HG02938 (cell line): ENCODE measurements around the gene ASPDH.

Experiments
- ATAC-seq: cut with Tn5 transposase; IDR thresholded peaks from one replicate; pipeline ENCODE4 v1.9.1; 2021; ENCODE audit warnings: mild to moderate bottlenecking, moderate library complexity; ENCODE audit not compliant: unreplicated experiment

Gene ASPDH

DNA sequence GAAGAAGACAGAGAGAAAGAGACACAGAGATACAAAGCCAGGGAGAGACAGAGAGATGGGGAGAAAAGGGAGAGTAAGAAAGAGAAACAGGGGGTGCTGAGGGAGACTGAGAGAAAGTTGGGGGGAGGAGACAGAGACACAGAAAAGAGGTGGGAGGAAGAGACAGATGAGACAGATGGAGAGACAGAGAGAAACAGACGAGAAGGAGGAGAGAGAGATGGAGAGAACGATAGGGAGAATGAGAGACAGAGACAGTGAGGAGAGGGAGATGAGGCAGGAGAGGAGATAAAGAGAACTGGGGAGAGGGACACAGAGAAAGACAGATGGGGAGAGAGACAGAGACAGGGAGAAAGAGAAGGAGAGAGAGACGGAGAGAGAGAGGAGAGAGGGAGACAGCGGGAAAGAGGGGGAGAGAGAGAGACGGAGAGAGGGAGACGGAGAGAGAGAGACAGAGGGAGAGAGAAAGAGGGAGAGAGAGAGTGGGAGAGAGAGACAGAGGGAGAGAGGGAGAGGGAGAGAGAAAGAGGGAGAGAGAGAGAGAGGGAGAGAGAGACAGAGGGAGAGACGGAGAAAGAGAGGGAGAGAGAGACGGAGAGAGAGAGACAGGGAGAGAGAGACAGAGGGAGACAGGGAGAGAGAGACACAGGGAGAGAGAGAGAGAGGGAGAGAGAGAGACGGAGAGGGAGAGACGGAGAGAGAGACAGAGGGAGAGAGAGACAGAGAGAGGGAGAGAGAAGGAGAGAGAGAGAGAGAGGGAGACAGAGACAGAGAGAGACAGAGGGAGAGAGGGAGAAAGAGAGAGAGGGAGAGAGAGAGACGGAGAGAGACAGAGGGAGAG lies 15.3 kb downstream of the ASPDH start:
- no peak for ATAC-seq

- ATAC-seq, result no peak
Observed at GRCh38 chr19:50497022-50497405, 16.7 kb downstream of the ASPDH start.

DNA sequence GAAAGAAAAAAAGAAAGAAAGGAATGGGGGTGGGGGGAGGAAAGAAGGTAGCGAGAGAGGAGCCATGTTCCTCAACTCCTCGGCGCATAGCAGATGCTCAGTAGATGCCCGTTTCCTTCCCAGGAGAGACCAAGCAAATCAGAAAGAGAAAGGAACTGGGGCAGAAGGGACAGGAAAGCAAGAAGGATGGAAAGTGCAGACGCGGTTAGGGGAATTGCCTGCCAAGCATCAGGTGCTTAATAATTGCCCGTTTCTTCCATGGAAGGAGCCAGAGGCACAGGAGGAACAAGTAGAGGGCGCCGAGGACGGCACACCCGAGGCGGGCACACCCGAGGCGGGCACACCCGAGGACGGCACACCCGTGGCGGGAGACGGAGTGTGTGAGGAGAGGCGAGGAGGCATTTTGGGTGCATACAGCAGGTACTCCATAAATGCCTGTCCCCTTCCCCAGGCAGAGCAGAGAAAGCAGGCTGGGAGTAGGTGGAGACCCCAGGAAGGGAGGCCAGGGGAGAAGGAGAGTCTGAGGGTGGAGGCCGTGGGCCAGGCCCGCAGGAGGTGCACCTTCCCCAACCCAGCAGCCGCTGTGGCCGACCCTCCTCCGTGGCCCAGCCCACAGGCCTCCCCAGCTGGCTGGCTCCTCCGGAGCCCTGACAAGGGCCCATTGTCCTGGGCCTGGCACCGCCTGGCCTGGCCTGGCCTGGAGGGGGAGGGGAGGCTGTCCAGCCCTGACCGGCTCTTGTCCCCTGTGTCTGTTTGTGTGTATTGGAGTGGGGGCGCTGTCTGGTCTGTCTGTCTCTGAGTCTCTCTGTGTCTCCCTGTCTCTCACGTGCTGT lies 17.3 kb downstream of the ASPDH start:
- no peak for ATAC-seq

- ATAC-seq, result no peak
Observed at GRCh38 chr19:50495020-50495531, 18.6 kb downstream of the ASPDH start.

DNA sequence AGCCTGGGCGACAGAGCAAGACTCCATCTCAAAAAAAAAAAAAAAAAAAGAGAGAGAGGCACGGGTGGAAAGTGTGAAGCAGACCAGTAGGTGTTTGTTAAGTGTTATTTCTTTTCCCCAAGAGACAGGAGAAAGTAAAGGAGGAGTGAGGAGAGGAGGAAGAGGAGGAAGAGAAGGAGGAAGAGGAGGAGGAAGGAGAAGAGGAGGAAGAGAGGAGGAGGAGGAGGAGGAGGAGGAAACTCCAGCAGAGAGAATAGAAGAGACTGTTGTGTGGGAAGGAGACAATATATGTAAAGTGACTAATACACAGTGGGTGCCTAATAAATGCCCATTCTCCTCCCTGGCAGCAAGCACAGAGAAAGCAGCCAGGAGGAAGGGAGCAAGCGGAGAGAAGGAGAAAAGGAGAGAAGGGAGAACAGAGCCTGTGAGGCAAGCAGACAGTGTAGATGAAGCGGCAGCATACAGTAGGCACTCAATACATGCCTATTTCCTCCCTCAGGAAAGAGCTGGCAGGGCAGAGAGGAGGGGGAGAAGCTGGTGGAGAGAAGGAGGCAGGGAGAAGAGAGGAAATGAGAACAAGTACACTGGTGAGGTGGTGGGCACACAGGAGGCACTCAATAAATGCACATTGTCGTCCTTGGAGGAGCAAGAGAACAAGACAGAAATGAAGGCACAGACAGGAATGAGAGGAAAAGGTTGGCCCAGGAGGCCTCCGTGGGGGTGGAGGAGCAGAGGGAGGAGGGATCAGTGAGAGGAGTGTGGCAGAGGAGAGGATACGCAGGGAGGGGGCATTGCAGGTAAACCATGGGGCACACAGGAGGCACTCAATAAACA lies 19.3 kb downstream of the ASPDH start:
- ATAC-seq, result no peak

DNA sequence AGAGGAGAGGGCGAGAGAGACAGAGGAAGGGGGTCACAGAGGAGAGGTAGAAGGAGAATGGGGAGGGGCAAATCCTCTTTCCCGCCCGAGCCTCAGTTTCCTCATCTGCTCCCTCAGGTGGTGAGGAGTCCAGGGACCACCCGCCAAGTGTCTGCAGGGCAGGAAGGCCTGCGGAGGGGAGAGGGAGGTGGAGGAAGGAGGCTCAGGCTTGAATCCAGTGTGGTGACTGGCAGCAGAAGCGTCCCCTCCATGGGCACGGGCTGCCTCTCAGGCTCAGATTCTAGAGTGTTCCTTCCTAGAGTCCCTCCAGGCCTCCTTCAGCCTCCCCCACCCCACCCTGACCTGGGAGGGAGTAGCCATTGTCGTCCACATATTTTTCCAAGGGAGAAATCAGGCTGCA lies 20.5 kb downstream of the ASPDH start:
- no peak for ATAC-seq

DNA sequence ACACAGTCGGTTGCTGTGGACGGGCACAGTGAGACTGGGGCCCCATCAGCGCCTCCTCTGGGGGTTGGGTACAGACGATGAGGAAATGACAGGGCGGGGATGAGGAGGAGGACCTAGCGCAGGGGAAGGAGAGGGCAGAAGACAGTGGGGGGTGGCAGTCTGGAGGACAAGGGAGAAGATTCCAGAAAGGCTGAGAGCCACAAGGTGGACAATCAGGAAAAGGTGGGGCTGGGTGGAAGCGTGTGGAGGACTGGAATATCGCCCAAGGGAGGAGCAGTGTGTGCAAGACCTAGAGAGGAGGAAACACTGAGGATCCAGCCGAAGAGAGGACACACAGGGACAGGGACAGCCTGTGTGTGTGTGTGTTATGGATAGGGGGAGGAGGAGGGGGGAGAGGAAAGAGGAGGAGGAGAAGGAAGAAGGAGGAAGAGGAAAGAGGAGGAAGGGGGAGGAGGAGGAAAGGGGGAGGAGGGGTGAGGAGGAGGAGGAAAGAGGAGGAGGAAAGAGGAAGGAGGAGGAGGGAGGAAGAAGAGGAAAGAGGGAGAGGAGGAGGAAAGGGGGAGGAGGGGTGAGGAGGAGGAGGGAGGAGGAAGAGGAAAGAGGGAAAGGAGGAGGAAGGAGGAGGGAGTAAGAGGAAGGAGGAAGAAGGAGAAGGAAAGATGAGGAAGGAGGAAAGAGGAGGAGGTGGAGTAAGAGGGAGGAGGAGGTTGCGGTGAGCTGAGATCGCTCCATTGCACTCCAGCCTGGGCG lies 21.2 kb downstream of the ASPDH start:
- ATAC-seq, result no peak

DNA sequence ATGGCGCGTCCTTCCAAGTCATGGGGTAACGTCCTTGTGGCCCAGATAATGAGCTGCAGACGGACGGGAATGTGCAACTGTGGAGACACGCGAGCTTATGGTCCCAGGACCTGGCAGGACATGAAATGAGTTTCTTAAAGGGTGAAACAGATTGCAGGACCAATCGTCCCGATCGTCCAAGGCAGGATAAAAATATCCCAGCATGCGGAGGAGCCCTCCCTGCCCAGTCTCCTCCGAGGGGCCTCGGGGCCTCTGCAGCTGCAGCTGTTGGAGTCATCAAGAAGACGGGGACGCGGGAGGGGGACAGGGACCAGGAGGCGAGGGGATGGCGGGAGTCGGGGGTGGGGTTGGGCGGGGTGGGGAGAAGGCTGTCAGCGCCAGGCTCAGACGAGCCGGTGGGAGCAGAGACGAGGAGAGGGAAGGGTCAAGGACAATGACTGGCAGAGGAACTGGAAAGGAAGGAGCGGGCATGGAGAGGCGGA lies 22.7 kb downstream of the ASPDH start:
- no peak for ATAC-seq

DNA sequence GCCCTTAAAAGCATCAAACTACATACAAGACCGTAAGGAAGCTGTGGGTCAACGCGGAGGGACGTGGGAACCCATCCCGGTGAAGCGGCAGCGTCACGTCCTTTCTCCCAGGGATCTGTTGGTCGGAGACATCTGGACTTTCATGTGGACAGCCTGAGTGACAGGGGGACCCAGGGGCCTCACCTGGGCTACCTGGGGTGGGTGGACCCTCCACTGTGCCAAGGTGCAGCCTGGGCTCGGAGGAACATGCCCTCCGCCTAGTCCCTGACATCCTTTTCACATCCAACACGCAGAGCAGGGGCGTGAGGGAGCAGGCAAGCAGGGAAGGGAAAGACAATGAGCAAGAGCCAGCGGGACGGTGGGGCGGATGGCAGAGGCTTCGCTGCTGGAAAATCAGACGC lies 23.3 kb downstream of the ASPDH start:
- no peak for ATAC-seq

GRCh38 chr19:50489461-50490011 lies 24.2 kb downstream of the ASPDH start:
- no peak for ATAC-seq

DNA sequence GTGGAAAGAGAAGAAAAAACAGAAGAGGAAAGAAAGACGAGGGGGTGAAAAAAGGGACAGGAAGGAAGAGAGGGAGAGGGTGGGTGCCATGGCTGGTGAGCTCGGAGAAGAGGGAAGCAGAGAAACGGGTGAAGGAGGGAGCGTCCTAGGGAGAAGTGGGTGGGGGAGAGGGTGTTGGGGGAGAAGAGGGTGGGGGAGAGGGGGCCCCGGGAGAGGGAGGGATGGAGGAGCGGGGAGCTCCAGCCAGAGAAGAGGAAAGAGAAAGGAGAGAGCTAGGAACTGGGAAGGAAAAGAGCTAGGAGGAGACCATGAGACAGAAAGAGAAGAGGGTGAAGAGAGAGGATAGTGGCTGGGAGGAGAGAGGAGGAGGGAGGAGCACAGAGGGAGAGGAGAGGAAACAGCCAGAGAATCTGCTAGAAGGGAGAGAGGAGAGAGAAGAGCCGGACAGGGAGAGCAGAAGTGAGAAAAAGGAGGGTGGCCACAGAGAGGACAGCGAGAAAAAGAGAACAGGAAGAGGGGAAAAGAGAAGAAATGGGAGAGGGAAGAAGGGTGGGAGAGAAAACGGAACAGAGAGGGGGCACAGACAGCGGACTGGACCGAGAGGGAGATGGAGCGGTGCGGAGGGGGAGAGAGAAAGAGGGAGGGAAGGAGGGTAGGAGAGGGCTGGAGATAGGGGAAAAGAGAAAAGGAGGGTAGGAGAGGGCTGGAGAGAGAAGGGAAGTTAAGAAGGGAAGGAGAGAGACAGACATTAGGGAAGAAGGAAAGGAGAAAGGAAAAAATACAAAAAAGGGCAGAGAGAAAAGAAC lies 25.1 kb downstream of the ASPDH start:
- ATAC-seq, result no peak

- no peak for ATAC-seq
Observed at GRCh38 chr19:50486823-50487515, 26.7 kb downstream of the ASPDH start.

DNA sequence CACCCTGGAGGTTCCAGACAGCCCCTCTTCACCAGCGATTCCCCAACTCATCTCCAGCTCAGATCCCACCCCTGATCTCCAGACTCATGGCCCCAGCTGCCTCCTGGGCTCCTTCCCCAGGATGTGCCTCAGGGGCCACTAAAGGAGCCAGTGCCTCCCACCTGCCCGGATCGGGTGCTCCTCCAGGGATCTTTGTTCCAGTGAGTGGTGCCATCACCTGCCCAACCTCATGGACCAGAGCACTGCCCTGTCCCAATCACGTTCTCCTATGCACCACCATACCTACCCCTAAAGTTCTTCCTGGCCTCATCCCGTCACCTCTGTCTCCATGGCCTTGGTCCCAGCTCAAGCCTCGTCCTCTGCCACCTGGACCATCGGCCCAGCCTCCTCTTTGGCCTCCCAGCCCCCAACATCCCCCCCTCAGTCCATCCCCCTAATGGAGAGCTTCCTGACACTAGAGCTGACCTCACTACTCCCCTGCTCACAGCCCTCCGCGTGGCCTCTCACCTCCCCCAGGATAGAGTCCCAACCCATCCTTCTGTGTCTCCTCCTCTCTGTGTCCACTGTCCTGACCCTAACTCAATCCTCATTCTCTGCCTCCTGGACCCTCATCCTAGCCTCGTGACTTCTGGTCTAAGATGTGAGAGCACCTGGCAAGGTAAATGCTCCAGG lies 28.3 kb downstream of the ASPDH start:
- ATAC-seq, result no peak

GRCh38 chr19:50482916-50483315 lies 30.8 kb downstream of the ASPDH start:
- ATAC-seq, result no peak

GRCh38 chr19:50482271-50482855 lies 31.4 kb downstream of the ASPDH start:
- no peak for ATAC-seq

DNA sequence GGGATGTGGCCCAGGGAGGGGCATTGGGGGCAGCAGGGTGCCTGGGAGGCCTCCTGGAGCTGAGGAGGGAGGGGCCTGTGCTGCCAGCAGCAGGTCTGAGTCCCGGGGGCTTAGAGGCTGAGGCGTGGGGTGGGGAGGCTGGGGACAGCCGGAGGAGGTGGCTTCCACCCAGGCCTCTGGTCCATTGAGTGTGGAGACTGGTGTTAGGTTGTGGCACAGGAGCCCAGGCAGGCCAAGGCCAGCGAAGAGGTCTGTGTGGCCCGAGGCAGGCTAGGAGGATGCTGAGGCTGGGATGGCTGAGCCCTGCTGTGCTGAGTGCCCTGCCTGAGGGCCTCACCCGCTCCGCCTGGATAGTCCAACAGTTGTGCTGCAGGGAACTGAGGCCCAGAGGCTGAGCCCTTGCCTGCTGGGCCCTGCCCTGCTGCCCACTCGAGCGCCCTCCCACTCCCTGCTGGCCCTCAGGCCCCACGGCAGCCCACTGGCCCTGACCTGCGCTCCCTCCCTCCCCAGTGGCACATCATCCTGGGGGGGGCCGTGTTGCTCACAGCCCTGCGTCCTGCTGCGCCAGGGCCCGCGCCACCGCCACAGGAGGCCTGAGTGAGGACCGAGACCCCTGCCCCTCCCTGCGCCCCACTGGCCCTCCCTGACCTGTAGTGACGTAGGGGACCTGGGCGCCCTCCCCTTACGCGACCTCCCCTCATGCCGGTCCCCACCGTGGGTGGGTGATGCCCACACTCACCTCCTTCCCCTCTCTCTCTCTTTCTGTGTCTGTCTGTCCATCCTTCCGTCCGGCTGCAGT lies 32.2 kb downstream of the ASPDH start:
- no peak for ATAC-seq
